Glutamatergic neuron (in vitro differentiated cells): Measurements from ENCODE around the gene IRX4. TPM values are rescaled to one million over a fixed set of nuclear protein-coding genes. Genes with fewer than 3 reads are reported as not detected.
A peak's percentile ranks its signal among the peaks of the same experiment; 100 is the strongest.

ENCODE experiments used
- DNase-seq: peaks from one replicate; pipeline ENCODE4 v3.0.0; 2022
- H3K27ac Mint-ChIP-seq: one replicate; pipeline ENCODE4 v1.8.0; 2020; ENCODE audit warnings: mild to moderate bottlenecking, mixed read lengths, inconsistent platforms; ENCODE audit not compliant: unreplicated experiment
- H3K27me3 Mint-ChIP-seq: one replicate; pipeline ENCODE4 v1.8.0; 2020; ENCODE audit warnings: mild to moderate bottlenecking, moderate library complexity, mixed read lengths, inconsistent platforms; ENCODE audit not compliant: unreplicated experiment
- H3K36me3 Mint-ChIP-seq: one replicate; pipeline ENCODE4 v1.8.0; 2020; ENCODE audit warnings: mild to moderate bottlenecking, mixed read lengths, inconsistent platforms; ENCODE audit not compliant: unreplicated experiment
- H3K4me1 Mint-ChIP-seq: one replicate; pipeline ENCODE4 v1.8.0; 2020; ENCODE audit warnings: mild to moderate bottlenecking, low read depth, mixed read lengths, inconsistent platforms; ENCODE audit not compliant: unreplicated experiment
- H3K4me3 Mint-ChIP-seq: one replicate; pipeline ENCODE4 v1.8.0; 2020; ENCODE audit warnings: mild to moderate bottlenecking, mixed read lengths, inconsistent platforms; ENCODE audit not compliant: unreplicated experiment
- H3K9me3 Mint-ChIP-seq: one replicate; pipeline ENCODE4 v1.8.0; 2020; ENCODE audit warnings: mild to moderate bottlenecking, moderate library complexity, mixed read lengths, inconsistent platforms; ENCODE audit not compliant: unreplicated experiment
- CTCF ChIP-seq: fragments of 200-600 bp; sonication (generic); IDR thresholded peaks from one replicate; pipeline ENCODE4 v1.5.0; 2021; ENCODE audit not compliant: partially characterized antibody, unreplicated experiment
- total RNA-seq: library from RNA; stranded (reverse); fragmentation: NEBNext Ultra II Directional; extraction: Animal tissue kit (Norgen Biotek cat#: 25700); gene quantifications from one replicate; pipeline ENCODE4 v1.2.1, GENCODE V29; 2021; ENCODE audit not compliant: unreplicated experiment

Gene IRX4
- total RNA-seq, 1 donor from 2014 or later: 0.20 TPM

- H3K4me1 Mint-ChIP-seq: peaks cover 3% of the 10 kb centered on the region
- H3K27ac Mint-ChIP-seq: no peak overlapping the region
These were observed 14.1 kb upstream of the IRX4 start for GRCh38 chr5:1896602-1897376.

GRCh38 chr5:1895739-1896420 lies 13.2 kb upstream of the IRX4 start:
- Mint-ChIP-seq H3K27ac (peak overlapping the region; percentile 14), H3K9me3 (peaks cover 2% of the 10 kb centered on the region), H3K4me3 (no peak overlapping the region), H3K4me1 (peaks cover 3% of the 10 kb centered on the region), H3K27me3 (peaks cover 3% of the 10 kb centered on the region), H3K36me3 (peaks cover 5% of the 10 kb centered on the region)
- peak; percentile 12 for DNase-seq
- no peak for TF ChIP-seq CTCF

More at GRCh38 chr5:1896602-1897376, 14.1 kb upstream of the IRX4 start:
- peaks cover 2% of the 10 kb centered on the region for H3K9me3 Mint-ChIP-seq
- H3K36me3 Mint-ChIP-seq: peaks cover 5% of the 10 kb centered on the region
- peaks cover 3% of the 10 kb centered on the region for H3K27me3 Mint-ChIP-seq
- TF ChIP-seq CTCF: no peak
- no peak overlapping the region for H3K4me3 Mint-ChIP-seq
- peak; percentile 10 for DNase-seq

GRCh38 chr5:1894243-1894642 lies 11.5 kb upstream of the IRX4 start:
- H3K27me3 Mint-ChIP-seq: peaks cover 2% of the 10 kb centered on the region
- DNase-seq: no peak
- peaks cover 5% of the 10 kb centered on the region for H3K36me3 Mint-ChIP-seq
- H3K4me3 Mint-ChIP-seq: no peak overlapping the region
- H3K9me3 Mint-ChIP-seq: peaks cover 2% of the 10 kb centered on the region
- no peak for TF ChIP-seq CTCF
- H3K4me1 Mint-ChIP-seq: peaks cover 5% of the 10 kb centered on the region
- no peak overlapping the region for H3K27ac Mint-ChIP-seq

DNA sequence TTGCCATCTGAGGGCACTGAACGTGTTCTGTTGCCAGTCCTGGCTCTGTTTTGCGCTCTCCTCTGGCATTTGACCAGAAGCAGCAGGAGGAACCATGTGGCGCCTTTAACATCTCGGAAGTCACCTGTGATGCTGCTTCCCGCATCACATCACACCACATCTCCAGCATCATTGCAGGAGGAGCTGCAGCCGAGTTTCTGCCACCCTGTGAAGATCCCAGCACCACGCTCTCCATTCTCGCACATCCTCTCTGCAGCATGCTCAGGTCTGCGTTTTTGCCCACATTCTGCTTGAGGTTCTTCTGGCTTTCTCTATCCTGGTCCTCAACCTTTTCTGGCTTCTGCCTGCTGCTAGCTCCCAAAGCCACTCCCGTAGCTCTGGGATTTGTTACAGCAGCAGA lies 11.0 kb upstream of the IRX4 start:
- Mint-ChIP-seq H3K4me1 (peaks cover 8% of the 10 kb centered on the region), H3K9me3 (peaks cover 2% of the 10 kb centered on the region), H3K27ac (no peak overlapping the region), H3K27me3 (peaks cover 2% of the 10 kb centered on the region), H3K36me3 (peaks cover 5% of the 10 kb centered on the region), H3K4me3 (no peak overlapping the region)
- TF ChIP-seq CTCF: no peak
- no peak for DNase-seq
